CD4-positive, alpha-beta T cell treated with Interleukin-21 for 1 hour (primary cell): ENCODE measurements around the gene ATXN7.

Source experiments
- DNase-seq: peaks from one replicate; pipeline ENCODE4 v3.0.0-alpha.2; 2020

The ATXN7 gene

GRCh38 chr3:63864008-63864964 lies 619 bp downstream of the ATXN7 start:
- peak; percentile 44 for DNase-seq

- DNase-seq, result no peak
These were observed 1.3 kb downstream of the ATXN7 start for GRCh38 chr3:63864965-63865327.

GRCh38 chr3:63867225-63867624 lies 3.6 kb downstream of the ATXN7 start:
- no peak for DNase-seq

- DNase-seq, result no peak
These were observed 6.4 kb downstream of the ATXN7 start for GRCh38 chr3:63869940-63870614.

GRCh38 chr3:63870615-63871005 lies 6.9 kb downstream of the ATXN7 start:
- DNase-seq, result no peak

- DNase-seq, result no peak
These were observed 8.7 kb downstream of the ATXN7 start for GRCh38 chr3:63872135-63872924.

- DNase-seq, result no peak
These were observed 11.1 kb downstream of the ATXN7 start for GRCh38 chr3:63874769-63875168.

- DNase-seq, result no peak
These were observed 11.8 kb downstream of the ATXN7 start for GRCh38 chr3:63875510-63875909.

- no peak for DNase-seq
These were observed 12.6 kb downstream of the ATXN7 start for GRCh38 chr3:63876260-63876659.

- DNase-seq, result no peak
These were observed 14.2 kb downstream of the ATXN7 start for GRCh38 chr3:63877737-63878393.

- no peak for DNase-seq
These were observed 14.9 kb downstream of the ATXN7 start for GRCh38 chr3:63878394-63879060.

GRCh38 chr3:63880653-63881052 lies 17.0 kb downstream of the ATXN7 start:
- no peak for DNase-seq

- DNase-seq, result no peak
These were observed 23.2 kb downstream of the ATXN7 start for GRCh38 chr3:63886858-63887257.

GRCh38 chr3:63891518-63891917 lies 27.9 kb downstream of the ATXN7 start:
- no peak for DNase-seq

GRCh38 chr3:63892773-63893352 lies 29.2 kb downstream of the ATXN7 start:
- no peak for DNase-seq

- no peak for DNase-seq
These were observed 31.9 kb downstream of the ATXN7 start for GRCh38 chr3:63895422-63896189.

GRCh38 chr3:63896332-63897030 lies 32.8 kb downstream of the ATXN7 start:
- DNase-seq, result no peak

- no peak for DNase-seq
These were observed 36.3 kb downstream of the ATXN7 start for GRCh38 chr3:63900010-63900409.

GRCh38 chr3:63900459-63900858 lies 36.8 kb downstream of the ATXN7 start:
- DNase-seq, result no peak
